PC-9 (cell line): Measurements from ENCODE around the gene COPA.

Experiments
- EZH2 ChIP-seq: fragments of 200-600 bp; sonication (generic); IDR thresholded peaks from 2 replicates; pipeline ENCODE4 v1.8.0; 2017; ENCODE audit warnings: antibody characterized with exemption, low read depth
- TF ChIP-seq, protein P1 (sequence below): fragments of 200-600 bp; sonication (generic); conservative IDR thresholded peaks from 2 replicates; pipeline ENCODE4 v1.6.1; 2017; ENCODE audit warnings: mixed run types, antibody characterized with exemption, mild to moderate bottlenecking, moderate library complexity

DNA sequence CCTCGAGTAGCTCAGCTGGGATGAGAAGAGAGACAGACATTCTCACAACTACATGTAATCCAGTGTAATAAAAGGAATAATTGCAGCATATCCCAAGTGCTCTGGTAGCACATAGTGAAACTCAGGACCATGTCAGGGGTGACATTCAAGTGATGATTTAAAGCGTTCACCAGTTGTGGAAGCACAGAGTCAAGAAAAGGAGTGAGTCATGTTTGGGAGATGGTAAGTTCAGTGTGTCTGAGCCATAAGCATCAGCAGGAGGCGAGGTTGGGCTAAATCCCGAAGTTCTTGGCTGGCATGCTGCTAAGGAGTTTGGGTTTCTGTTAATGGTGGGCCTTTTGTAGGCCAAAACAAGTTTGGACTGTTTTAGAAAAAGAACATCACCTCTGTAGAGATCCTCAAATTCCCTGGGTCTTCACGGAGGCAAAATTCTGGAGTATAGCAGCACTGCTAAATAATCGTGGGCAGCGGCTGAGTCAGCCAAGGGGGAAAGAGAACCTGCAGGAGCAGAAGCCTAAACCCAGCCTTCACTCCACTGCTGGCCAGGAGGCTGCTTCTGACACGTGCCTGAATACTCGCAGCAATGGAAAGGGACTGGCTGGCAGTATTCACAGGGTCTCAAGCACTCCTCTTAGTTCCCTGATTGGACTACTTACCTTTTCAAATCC lies 16.6 kb upstream of the COPA start:
- TF ChIP-seq, protein P1, sequence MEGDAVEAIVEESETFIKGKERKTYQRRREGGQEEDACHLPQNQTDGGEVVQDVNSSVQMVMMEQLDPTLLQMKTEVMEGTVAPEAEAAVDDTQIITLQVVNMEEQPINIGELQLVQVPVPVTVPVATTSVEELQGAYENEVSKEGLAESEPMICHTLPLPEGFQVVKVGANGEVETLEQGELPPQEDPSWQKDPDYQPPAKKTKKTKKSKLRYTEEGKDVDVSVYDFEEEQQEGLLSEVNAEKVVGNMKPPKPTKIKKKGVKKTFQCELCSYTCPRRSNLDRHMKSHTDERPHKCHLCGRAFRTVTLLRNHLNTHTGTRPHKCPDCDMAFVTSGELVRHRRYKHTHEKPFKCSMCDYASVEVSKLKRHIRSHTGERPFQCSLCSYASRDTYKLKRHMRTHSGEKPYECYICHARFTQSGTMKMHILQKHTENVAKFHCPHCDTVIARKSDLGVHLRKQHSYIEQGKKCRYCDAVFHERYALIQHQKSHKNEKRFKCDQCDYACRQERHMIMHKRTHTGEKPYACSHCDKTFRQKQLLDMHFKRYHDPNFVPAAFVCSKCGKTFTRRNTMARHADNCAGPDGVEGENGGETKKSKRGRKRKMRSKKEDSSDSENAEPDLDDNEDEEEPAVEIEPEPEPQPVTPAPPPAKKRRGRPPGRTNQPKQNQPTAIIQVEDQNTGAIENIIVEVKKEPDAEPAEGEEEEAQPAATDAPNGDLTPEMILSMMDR, result no peak
- no peak for TF ChIP-seq EZH2
